ENCODE data around the gene USP36.

- no peak for TF ChIP-seq POLR2A (IDR thresholded peaks at IDR 0.05)
- TF ChIP-seq POLR2AphosphoS5 (IDR thresholded peaks at IDR 0.05), result no peak
- TF ChIP-seq CTCF (IDR thresholded peaks at IDR 0.05), result no peak
These were observed 11.1 kb downstream of the USP36 start for GRCh38 chr17:78829477-78829876.

All from breast epithelium (tissue), 3 donors.